Smooth muscle cell (in vitro differentiated cells): ENCODE measurements around the gene SPINT2. TPM values are rescaled to one million over a fixed set of nuclear protein-coding genes. Genes with fewer than 3 reads are reported as not detected.

Experiments
- DNase-seq: peaks from one replicate; lab custom pipeline; 2025; ENCODE audit not compliant: unreplicated experiment; lab: John Stamatoyannopoulos, UW
- H2AFZ ChIP-seq: fragments of 200-600 bp; sonication (generic); 2 replicates; pipeline ENCODE4 v1.6.0; 2016; ENCODE audit warnings: antibody characterized with exemption, low read depth, mild to moderate bottlenecking
- H3F3A ChIP-seq: fragments of 200-600 bp; sonication (generic); 2 replicates; pipeline ENCODE4 v1.6.0; 2017; ENCODE audit warnings: antibody characterized with exemption, low read depth
- H3K27ac ChIP-seq: fragments of 200-600 bp; sonication (generic); 2 replicates; pipeline ENCODE4 v1.5.1; 2016; ENCODE audit warnings: low read depth, mild to moderate bottlenecking
- H3K27me3 ChIP-seq: fragments of 200-600 bp; sonication (generic); 2 replicates; pipeline ENCODE4 v1.6.1; 2016; ENCODE audit warnings: low read depth, mild to moderate bottlenecking
- H3K36me3 ChIP-seq: fragments of 200-600 bp; sonication (generic); 2 replicates; pipeline ENCODE4 v1.5.1; 2016; ENCODE audit warnings: low read depth
- H3K4me1 ChIP-seq: fragments of 200-600 bp; sonication (generic); 2 replicates; pipeline ENCODE4 v1.5.1; 2016; ENCODE audit warnings: low read depth
- H3K4me2 ChIP-seq: fragments of 200-600 bp; sonication (generic); 2 replicates; pipeline ENCODE4 v1.6.0; 2016; ENCODE audit warnings: mild to moderate bottlenecking
- H3K4me3 ChIP-seq: fragments of 200-600 bp; sonication (generic); 2 replicates; pipeline ENCODE4 v1.5.1; 2016; ENCODE audit warnings: mild to moderate bottlenecking
- H3K79me2 ChIP-seq: fragments of 200-600 bp; sonication (generic); 2 replicates; pipeline ENCODE4 v1.6.0; 2016; ENCODE audit warnings: low read depth, mild to moderate bottlenecking
- H3K9ac ChIP-seq: fragments of 200-600 bp; sonication (generic); 2 replicates; pipeline ENCODE4 v1.6.0; 2016; ENCODE audit warnings: low read depth
- H3K9me3 ChIP-seq: fragments of 200-600 bp; sonication (generic); replicated peaks from 2 replicates; pipeline ENCODE4 v1.5.1; 2016; ENCODE audit warnings: low read depth
- H4K20me1 ChIP-seq: fragments of 200-600 bp; sonication (generic); 2 replicates; pipeline ENCODE4 v1.6.0; 2016; ENCODE audit warnings: low read depth
- WGBS: methylation state at CpG from one replicate; pipeline ENCODE4 v1.1.7; 2016; ENCODE audit warnings: low lambda C conversion rate; 5-methylcytosine and 5-hydroxymethylcytosine counted together
- polyA plus RNA-seq: library from polyadenylated mRNA; unstranded; fragments of >200 nt; fragmentation: Nextera tagmentation; extraction: Ambion mirVana; gene quantifications from 2 replicates; pipeline ENCODE4 v1.2.1, GENCODE V29; 2016
- total RNA-seq: library from RNA; depleted of rRNA; stranded (reverse); fragments of >200 nt; gene quantifications from 2 replicates; pipeline ENCODE4 v1.2.3, GENCODE V29; 2014
- TF ChIP-seq, protein P1 (sequence below): fragments of 200-600 bp; sonication (generic); IDR thresholded peaks from 2 replicates; pipeline ENCODE4 v1.5.1; 2017; ENCODE audit warnings: borderline replicate concordance, mild to moderate bottlenecking, antibody characterized with exemption; ENCODE audit not compliant: insufficient read depth, poor library complexity, severe bottlenecking

SPINT2 gene
- total and polyA plus RNA-seq, 2 experiments from 2014 or later: 153 to 201 TPM

DNA sequence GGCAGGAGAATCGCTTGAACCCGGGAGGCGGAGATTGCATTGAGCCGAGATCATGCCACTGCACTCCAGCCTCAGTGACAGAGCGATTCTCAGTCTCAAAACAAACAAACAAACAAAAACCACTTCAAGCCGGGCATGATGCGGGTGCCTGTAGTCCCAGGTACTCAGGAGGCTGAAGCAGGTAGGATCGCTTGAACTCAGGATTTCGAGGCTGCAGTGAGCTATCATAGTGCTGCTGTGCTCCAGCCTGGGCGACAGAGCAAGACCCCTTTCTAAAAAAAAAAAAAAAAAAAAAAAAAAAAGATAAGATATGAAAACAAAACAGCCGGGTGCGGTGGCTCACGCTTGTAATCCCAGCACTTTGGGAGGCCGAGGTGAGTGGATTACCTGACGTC lies 21.1 kb upstream of the SPINT2 start:
- Histone ChIP-seq H3K79me2 (no peaks in the 10 kb centered on the region), H4K20me1 (no peaks in the 10 kb centered on the region), H3K4me2 (peak overlapping the region; percentile 86), H3K27me3 (no peaks in the 10 kb centered on the region), H3K9ac (peak overlapping the region; percentile 37), H3K4me3 (peak overlapping the region; percentile 51), H3K27ac (no peak overlapping the region), H2AFZ (peak overlapping the region; percentile 92), H3K36me3 (no peaks in the 10 kb centered on the region), H3K4me1 (no peaks in the 10 kb centered on the region), H3K9me3 (no peaks in the 10 kb centered on the region), H3F3A (no peaks in the 10 kb centered on the region)
- DNase-seq: no peak
- TF ChIP-seq, protein P1, sequence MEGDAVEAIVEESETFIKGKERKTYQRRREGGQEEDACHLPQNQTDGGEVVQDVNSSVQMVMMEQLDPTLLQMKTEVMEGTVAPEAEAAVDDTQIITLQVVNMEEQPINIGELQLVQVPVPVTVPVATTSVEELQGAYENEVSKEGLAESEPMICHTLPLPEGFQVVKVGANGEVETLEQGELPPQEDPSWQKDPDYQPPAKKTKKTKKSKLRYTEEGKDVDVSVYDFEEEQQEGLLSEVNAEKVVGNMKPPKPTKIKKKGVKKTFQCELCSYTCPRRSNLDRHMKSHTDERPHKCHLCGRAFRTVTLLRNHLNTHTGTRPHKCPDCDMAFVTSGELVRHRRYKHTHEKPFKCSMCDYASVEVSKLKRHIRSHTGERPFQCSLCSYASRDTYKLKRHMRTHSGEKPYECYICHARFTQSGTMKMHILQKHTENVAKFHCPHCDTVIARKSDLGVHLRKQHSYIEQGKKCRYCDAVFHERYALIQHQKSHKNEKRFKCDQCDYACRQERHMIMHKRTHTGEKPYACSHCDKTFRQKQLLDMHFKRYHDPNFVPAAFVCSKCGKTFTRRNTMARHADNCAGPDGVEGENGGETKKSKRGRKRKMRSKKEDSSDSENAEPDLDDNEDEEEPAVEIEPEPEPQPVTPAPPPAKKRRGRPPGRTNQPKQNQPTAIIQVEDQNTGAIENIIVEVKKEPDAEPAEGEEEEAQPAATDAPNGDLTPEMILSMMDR: no peak
- WGBS: 73% methylated on average over 13 of the region's 15 CpGs

DNA sequence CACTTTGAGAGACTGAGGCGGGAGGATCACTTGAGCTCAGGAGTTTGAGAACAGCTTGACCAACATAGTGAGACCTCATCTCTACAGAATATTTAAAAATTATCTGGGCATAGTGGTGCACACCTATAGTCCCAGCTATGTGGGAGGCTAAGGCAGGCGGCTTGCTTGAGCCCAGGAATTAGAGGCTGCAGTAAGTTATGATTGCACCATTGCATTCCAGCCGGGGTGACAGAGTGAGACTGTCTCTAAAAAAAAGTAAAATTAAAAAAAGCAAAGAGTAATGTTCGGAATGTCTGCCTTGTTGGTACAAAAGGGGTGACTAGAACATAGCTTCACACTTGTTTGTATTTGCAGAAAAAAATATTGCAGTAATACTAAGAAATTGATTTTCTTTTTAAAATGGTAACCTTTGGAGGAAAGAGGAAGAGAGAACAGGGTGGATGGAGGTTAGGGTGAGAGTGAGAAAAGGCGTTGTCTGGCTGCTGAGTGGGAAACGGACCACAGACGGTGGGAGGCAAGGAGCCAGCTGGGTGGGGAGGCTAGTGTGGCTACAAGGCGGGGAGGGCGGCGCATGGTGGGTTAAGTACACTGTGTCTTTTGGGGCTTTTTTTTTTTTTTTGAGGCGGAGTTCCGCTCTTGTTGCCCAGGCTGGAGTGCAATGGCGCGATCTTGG lies 18.4 kb upstream of the SPINT2 start:
- TF ChIP-seq, protein P1: no peak
- no peak for DNase-seq
- Histone ChIP-seq H3K4me3 (no peak overlapping the region), H3K4me2 (no peak overlapping the region), H4K20me1 (no peaks in the 10 kb centered on the region), H3K27ac (no peak overlapping the region), H2AFZ (no peak overlapping the region), H3K4me1 (no peaks in the 10 kb centered on the region), H3K9ac (no peak overlapping the region), H3K9me3 (no peaks in the 10 kb centered on the region), H3F3A (no peaks in the 10 kb centered on the region), H3K36me3 (no peaks in the 10 kb centered on the region), H3K27me3 (no peaks in the 10 kb centered on the region), H3K79me2 (no peaks in the 10 kb centered on the region)
- WGBS: 75% methylated on average over 12 of the region's 14 CpGs

DNA sequence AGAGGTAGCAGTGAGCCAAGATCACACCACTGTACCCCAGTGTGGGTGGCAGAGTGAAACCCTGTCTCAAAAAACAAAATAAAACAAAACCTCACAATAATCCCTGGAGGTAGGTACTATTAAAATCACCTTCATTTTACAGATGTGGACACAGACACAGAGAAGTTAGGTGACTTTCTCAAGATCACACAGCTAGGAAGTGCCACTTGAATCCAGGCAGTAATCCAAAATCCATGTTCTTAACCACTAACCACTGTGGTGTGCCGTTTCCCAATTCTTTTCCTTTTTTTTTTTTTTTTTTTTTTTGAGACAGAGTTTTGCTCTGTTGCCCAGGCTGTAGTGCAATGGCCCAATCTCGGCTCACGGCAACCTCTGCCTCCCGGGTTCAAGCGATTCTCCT lies 17.2 kb upstream of the SPINT2 start:
- Histone ChIP-seq H3F3A (no peaks in the 10 kb centered on the region), H2AFZ (no peak overlapping the region), H4K20me1 (no peaks in the 10 kb centered on the region), H3K27ac (no peak overlapping the region), H3K9me3 (no peaks in the 10 kb centered on the region), H3K4me2 (no peak overlapping the region), H3K4me3 (no peak overlapping the region), H3K79me2 (no peaks in the 10 kb centered on the region), H3K4me1 (peaks cover 11% of the 10 kb centered on the region), H3K36me3 (no peaks in the 10 kb centered on the region), H3K9ac (no peak overlapping the region), H3K27me3 (no peaks in the 10 kb centered on the region)
- WGBS: 78% methylated on average over 5 of the region's 5 CpGs
- no peak for DNase-seq
- TF ChIP-seq, protein P1: no peak

DNA sequence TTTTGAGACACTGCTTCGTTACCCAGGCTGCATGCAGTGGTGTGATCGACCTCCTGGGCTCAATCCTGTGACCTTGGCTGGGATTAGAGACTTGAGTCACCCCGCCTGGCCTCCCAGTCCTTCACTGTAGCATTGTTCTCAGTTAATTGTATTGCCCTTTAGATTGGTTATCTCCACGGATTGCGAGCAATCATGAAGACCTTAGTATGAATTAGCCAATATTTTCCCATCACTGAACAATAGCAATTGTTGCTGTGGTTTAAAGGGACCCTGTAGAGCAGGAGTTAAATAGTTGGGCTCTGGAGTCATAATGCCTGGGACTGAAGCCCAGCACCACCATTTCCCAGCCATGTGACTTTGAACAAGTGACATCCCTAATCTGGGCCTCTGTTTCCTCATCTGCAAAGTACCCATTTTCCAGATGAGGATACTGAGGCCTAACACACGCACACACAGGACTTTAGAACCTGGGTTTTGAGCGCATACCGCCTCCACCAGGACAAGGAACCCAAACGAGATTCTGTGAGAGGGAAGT lies 16.6 kb upstream of the SPINT2 start:
- no peaks in the 10 kb centered on the region for H3K36me3 ChIP-seq
- no peak overlapping the region for H3K27ac ChIP-seq
- no peaks in the 10 kb centered on the region for H3K9me3 ChIP-seq
- H4K20me1 ChIP-seq: no peaks in the 10 kb centered on the region
- H3K79me2 ChIP-seq: no peaks in the 10 kb centered on the region
- WGBS: 84% methylated on average over 9 of the region's 9 CpGs
- TF ChIP-seq, protein P1: no peak
- no peak overlapping the region for H2AFZ ChIP-seq
- H3F3A ChIP-seq: peaks cover 2% of the 10 kb centered on the region
- peaks cover 16% of the 10 kb centered on the region for H3K4me1 ChIP-seq
- no peak overlapping the region for H3K4me2 ChIP-seq
- no peak overlapping the region for H3K4me3 ChIP-seq
- DNase-seq: no peak
- no peak overlapping the region for H3K9ac ChIP-seq
- H3K27me3 ChIP-seq: no peaks in the 10 kb centered on the region
